H1 (cell line): Measurements from ENCODE around the gene LMO2. TPM values are rescaled to one million over a fixed set of nuclear protein-coding genes. Genes with fewer than 3 reads are reported as not detected.

ENCODE experiments used
- RXRA ChIP-seq: IDR thresholded peaks from 2 replicates; pipeline ENCODE4 v1.6.1; 2011; ENCODE audit warnings: low read depth, mild to moderate bottlenecking, low read length, moderate library complexity; ENCODE audit not compliant: insufficient read depth
- polyA plus RNA-seq, 7 experiments: library from polyadenylated mRNA; depleted of rRNA in 3 of 7; stranded (reverse) in 5 of 7; unstranded in 2 of 7; fragments of >200 nt in 5 of 7; fragments of 200-250 nt in 2 of 7; gene quantifications; 1 replicate in 5 of 7; 2 replicates in 1 of 7; 4 replicates in 1 of 7; pipeline versions ENCODE4 v1.2.1 to v1.2.3, GENCODE V29; 2011 to 2013; ENCODE audit warnings: missing spikeins in 2 of 7, mixed read lengths in 2 of 7
- total RNA-seq: library from RNA; stranded (reverse); fragmentation: NEBNext Ultra II Directional; extraction: Animal tissue kit (Norgen Biotek cat#: 25700); gene quantifications from 2 replicates; pipeline ENCODE4 v1.2.1, GENCODE V29; 2021
- TF ChIP-seq, protein P1 (sequence below): IDR thresholded peaks from 2 replicates; pipeline ENCODE4 v1.6.1; 2012; ENCODE audit warnings: low read length, inconsistent platforms
- TF ChIP-seq, protein P2 (sequence below): IDR thresholded peaks from 2 replicates; pipeline ENCODE4 v1.6.1; 2011; ENCODE audit warnings: low read depth, mild to moderate bottlenecking, low read length; ENCODE audit not compliant: insufficient read depth

LMO2 gene
- total and polyA plus RNA-seq, 2 of the 8 experiments (the other 6 are each of a cell fraction or from before 2014, with no cell fraction given): 1.6 to 2.7 TPM

- TF ChIP-seq, protein P1, sequence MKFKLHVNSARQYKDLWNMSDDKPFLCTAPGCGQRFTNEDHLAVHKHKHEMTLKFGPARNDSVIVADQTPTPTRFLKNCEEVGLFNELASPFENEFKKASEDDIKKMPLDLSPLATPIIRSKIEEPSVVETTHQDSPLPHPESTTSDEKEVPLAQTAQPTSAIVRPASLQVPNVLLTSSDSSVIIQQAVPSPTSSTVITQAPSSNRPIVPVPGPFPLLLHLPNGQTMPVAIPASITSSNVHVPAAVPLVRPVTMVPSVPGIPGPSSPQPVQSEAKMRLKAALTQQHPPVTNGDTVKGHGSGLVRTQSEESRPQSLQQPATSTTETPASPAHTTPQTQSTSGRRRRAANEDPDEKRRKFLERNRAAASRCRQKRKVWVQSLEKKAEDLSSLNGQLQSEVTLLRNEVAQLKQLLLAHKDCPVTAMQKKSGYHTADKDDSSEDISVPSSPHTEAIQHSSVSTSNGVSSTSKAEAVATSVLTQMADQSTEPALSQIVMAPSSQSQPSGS: no peak
- TF ChIP-seq, protein P2, sequence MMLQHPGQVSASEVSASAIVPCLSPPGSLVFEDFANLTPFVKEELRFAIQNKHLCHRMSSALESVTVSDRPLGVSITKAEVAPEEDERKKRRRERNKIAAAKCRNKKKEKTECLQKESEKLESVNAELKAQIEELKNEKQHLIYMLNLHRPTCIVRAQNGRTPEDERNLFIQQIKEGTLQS: no peak
- no peak for TF ChIP-seq RXRA
Observed at GRCh38 chr11:33924341-33924740, 32.5 kb upstream of the LMO2 start (continued).
